Osteoblast (primary cell): ENCODE measurements around the gene DUOXA2. TPM values are rescaled to one million over a fixed set of nuclear protein-coding genes. Genes with fewer than 3 reads are reported as not detected.

Source experiments
- DNase-seq: peaks from one replicate; pipeline ENCODE4 v3.0.0; 2011; ENCODE audit warnings: low spot score, mixed read lengths; ENCODE audit not compliant: insufficient read length; ENCODE audit errors: missing footprints
- H2AFZ ChIP-seq: 2 replicates; pipeline ENCODE4 v1.6.0; 2011; ENCODE audit warnings: mild to moderate bottlenecking, low read length
- H3K27ac ChIP-seq: 2 replicates; pipeline ENCODE4 v1.5.1; 2011; ENCODE audit warnings: mild to moderate bottlenecking, low read depth, low read length, moderate library complexity
- H3K27me3 ChIP-seq: 2 replicates; pipeline ENCODE4 v1.6.0; 2012; ENCODE audit warnings: mild to moderate bottlenecking, control low read depth, inconsistent platforms, low read length, moderate library complexity; ENCODE audit not compliant: insufficient read depth
- H3K36me3 ChIP-seq: 2 replicates; pipeline ENCODE4 v1.5.1; 2011; ENCODE audit warnings: mild to moderate bottlenecking, low read length, control low read depth, moderate library complexity; ENCODE audit not compliant: insufficient read depth
- H3K4me1 ChIP-seq: 2 replicates; pipeline ENCODE4 v1.5.1; 2011; ENCODE audit warnings: mild to moderate bottlenecking, low read length, control low read depth, moderate library complexity; ENCODE audit not compliant: insufficient read depth
- H3K4me2 ChIP-seq: 2 replicates; pipeline ENCODE4 v1.6.0; 2011; ENCODE audit warnings: mild to moderate bottlenecking, low read length; ENCODE audit not compliant: insufficient read depth
- H3K4me3 ChIP-seq: fragments of 200-600 bp; sonication (generic); 3 replicates; pipeline ENCODE4 v1.5.1; 2012; ENCODE audit warnings: mild to moderate bottlenecking, low read length, inconsistent platforms; ENCODE audit not compliant: insufficient read depth
- H3K79me2 ChIP-seq: 2 replicates; pipeline ENCODE4 v1.6.0; 2012; ENCODE audit warnings: mild to moderate bottlenecking, low read length, control low read depth, inconsistent platforms; ENCODE audit not compliant: insufficient read depth
- H3K9me3 ChIP-seq: 2 replicates; pipeline ENCODE4 v1.5.1; 2011; ENCODE audit warnings: low read depth, low read length, control low read depth
- H4K20me1 ChIP-seq: 2 replicates; pipeline ENCODE4 v1.6.0; 2012; ENCODE audit warnings: mild to moderate bottlenecking, low read length, control low read depth; ENCODE audit not compliant: insufficient read depth
- total RNA-seq: library from RNA; depleted of rRNA; stranded (reverse); fragments of >200 nt; gene quantifications from 2 replicates; pipeline ENCODE4 v1.2.3, GENCODE V29; 2012
- TF ChIP-seq, protein P1 (sequence below): IDR thresholded peaks from 2 replicates; pipeline ENCODE4 v1.5.1; 2011; ENCODE audit warnings: mild to moderate bottlenecking, low read depth, low read length, moderate library complexity; ENCODE audit errors: extremely low read depth

DUOXA2 gene
- total RNA-seq, 1 donor = not detected

DNA sequence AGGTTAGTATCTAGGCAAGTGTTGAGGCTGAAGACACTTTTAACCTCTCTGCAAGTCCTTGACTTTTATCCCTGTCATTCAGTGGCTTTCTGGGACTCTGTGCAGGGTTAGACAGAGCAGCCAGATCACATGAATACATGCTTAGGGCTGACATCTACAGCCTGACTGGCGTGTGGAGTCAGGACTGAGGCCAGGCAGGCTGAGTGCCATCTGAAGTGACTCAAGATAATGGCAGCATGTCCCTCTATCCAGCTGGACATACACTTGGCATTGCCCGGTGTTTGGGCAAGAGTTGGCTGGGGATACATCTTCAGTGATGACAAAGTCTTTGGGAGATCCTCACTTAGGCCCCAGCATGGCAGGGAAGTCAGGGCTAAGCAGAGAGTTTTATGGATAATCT is 22.6 kb upstream of the DUOXA2 start:
- H3K4me2 ChIP-seq = peak overlapping the region; percentile 65
- no peak overlapping the region for H3K4me3 ChIP-seq
- peak; percentile 9 for DNase-seq
- no peaks in the 10 kb centered on the region for H4K20me1 ChIP-seq
- peak overlapping the region; percentile 23 for H2AFZ ChIP-seq
- peaks cover 23% of the 10 kb centered on the region for H3K4me1 ChIP-seq
- TF ChIP-seq, protein P1, sequence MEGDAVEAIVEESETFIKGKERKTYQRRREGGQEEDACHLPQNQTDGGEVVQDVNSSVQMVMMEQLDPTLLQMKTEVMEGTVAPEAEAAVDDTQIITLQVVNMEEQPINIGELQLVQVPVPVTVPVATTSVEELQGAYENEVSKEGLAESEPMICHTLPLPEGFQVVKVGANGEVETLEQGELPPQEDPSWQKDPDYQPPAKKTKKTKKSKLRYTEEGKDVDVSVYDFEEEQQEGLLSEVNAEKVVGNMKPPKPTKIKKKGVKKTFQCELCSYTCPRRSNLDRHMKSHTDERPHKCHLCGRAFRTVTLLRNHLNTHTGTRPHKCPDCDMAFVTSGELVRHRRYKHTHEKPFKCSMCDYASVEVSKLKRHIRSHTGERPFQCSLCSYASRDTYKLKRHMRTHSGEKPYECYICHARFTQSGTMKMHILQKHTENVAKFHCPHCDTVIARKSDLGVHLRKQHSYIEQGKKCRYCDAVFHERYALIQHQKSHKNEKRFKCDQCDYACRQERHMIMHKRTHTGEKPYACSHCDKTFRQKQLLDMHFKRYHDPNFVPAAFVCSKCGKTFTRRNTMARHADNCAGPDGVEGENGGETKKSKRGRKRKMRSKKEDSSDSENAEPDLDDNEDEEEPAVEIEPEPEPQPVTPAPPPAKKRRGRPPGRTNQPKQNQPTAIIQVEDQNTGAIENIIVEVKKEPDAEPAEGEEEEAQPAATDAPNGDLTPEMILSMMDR = no peak
- no peaks in the 10 kb centered on the region for H3K36me3 ChIP-seq
- H3K27ac ChIP-seq = peak overlapping the region; percentile 18
- H3K27me3 ChIP-seq = peaks cover 25% of the 10 kb centered on the region
- no peaks in the 10 kb centered on the region for H3K9me3 ChIP-seq
- H3K79me2 ChIP-seq = no peaks in the 10 kb centered on the region

- H3K9me3 ChIP-seq = no peaks in the 10 kb centered on the region
- H3K4me1 ChIP-seq = peaks cover 23% of the 10 kb centered on the region
- H3K27me3 ChIP-seq = peaks cover 23% of the 10 kb centered on the region
- no peaks in the 10 kb centered on the region for H3K79me2 ChIP-seq
- no peak for DNase-seq
- H3K36me3 ChIP-seq = no peaks in the 10 kb centered on the region
- H4K20me1 ChIP-seq = no peaks in the 10 kb centered on the region
- no peak overlapping the region for H3K4me3 ChIP-seq
- TF ChIP-seq, protein P1 = no peak
- H3K27ac ChIP-seq = no peak overlapping the region
- no peak overlapping the region for H2AFZ ChIP-seq
- no peak overlapping the region for H3K4me2 ChIP-seq
Observed at GRCh38 chr15:45093013-45093412, 21.1 kb upstream of the DUOXA2 start.

- H2AFZ ChIP-seq = no peak overlapping the region
Observed at GRCh38 chr15:45093622-45094357, 20.3 kb upstream of the DUOXA2 start.

GRCh38 chr15:45094358-45094730 is 19.8 kb upstream of the DUOXA2 start:
- H3K9me3 ChIP-seq = no peaks in the 10 kb centered on the region
- no peak overlapping the region for H3K4me3 ChIP-seq
- no peak overlapping the region for H3K27ac ChIP-seq
- H4K20me1 ChIP-seq = no peaks in the 10 kb centered on the region
- DNase-seq = peak; percentile 59
- no peak overlapping the region for H2AFZ ChIP-seq
- TF ChIP-seq, protein P1 = no peak
- no peaks in the 10 kb centered on the region for H3K79me2 ChIP-seq
- no peaks in the 10 kb centered on the region for H3K36me3 ChIP-seq
- peaks cover 14% of the 10 kb centered on the region for H3K4me1 ChIP-seq
- peaks cover 23% of the 10 kb centered on the region for H3K27me3 ChIP-seq
- H3K4me2 ChIP-seq = no peak overlapping the region

More at GRCh38 chr15:45093622-45094357, 20.3 kb upstream of the DUOXA2 start:
- peak; percentile 46 for DNase-seq
- no peak overlapping the region for H3K4me2 ChIP-seq
- TF ChIP-seq, protein P1 = no peak
- no peaks in the 10 kb centered on the region for H4K20me1 ChIP-seq
- H3K27me3 ChIP-seq = peaks cover 23% of the 10 kb centered on the region
- H3K4me1 ChIP-seq = peaks cover 19% of the 10 kb centered on the region
- H3K27ac ChIP-seq = no peak overlapping the region
- no peaks in the 10 kb centered on the region for H3K79me2 ChIP-seq
- H3K4me3 ChIP-seq = no peak overlapping the region
- H3K36me3 ChIP-seq = no peaks in the 10 kb centered on the region
- H3K9me3 ChIP-seq = no peaks in the 10 kb centered on the region
